ENCODE results near the gene PLCB2. TPM values are rescaled to one million over a fixed set of nuclear protein-coding genes. Genes with fewer than 3 reads are reported as not detected.

The PLCB2 gene
- polyA plus RNA-seq, 1 donor (not counting 4 experiments of a cell fraction or from before 2014, with no cell fraction given): 0.73 TPM

DNA sequence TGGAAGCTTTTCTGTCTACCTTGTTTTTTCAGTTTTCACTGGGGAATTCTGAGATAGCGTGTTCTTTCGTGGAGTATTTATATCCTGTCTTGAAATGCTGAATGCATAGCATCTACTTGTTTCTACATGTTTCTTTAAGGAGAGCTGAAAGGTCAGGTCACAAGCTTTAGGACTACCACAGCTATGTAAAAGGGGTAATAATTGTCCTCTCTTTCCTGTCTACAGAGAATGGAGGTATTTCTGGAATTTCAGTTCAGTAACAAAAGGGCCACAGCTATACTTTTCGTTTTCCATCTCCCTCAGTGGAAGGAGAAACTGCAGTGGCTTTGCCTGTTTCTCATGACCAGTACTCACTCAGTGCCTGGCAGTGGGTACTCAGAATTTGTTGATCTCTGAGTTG, 20.4 kb upstream of the PLCB2 start:
- DNase-seq (ENCODE audit: low read depth, low spot score): no peak
- no peaks in the 10 kb centered on the region for H3K27me3 ChIP-seq (ENCODE audit: control insufficient read depth, extremely low read depth, insufficient read depth, low read length)
- peaks cover 21% of the 10 kb centered on the region for H3K79me2 ChIP-seq (ENCODE audit: control insufficient read depth, insufficient read depth, low read length)
- no peak for TF ChIP-seq EZH2 (IDR thresholded peaks at IDR 0.05; ENCODE audit: low read length)
- peaks cover 2 to 10% of the 10 kb centered on the region in 2 experiments for H3K36me3 ChIP-seq (ENCODE audit: control insufficient read depth in 2 of 2, extremely low read depth in 1 of 2, insufficient read depth in 2 of 2, low read length in 2 of 2)
- H3K9ac ChIP-seq (ENCODE audit: control insufficient read depth, extremely low read depth, insufficient read depth, low read length): peak overlapping the region; percentile 31
- H3K9me1 ChIP-seq (ENCODE audit: control insufficient read depth, extremely low read depth, insufficient read depth, low read length): peaks cover 4% of the 10 kb centered on the region
- dilution Hi-C loops (cut with MboI; ENCODE audit: extremely low pct_ligation_motif_present, low sequenced_read_pairs): no loop called here
- H2AFZ ChIP-seq (ENCODE audit: control insufficient read depth, low read length): no peak overlapping the region
- H3K9me3 ChIP-seq (ENCODE audit: control insufficient read depth, low read depth, low read length): no peaks in the 10 kb centered on the region
- peak overlapping the region; percentile 70 for H3K4me2 ChIP-seq (ENCODE audit: control insufficient read depth, extremely low read depth, insufficient read depth, low read depth, low read length)
- FAIRE-seq: peak; percentile 88
- H3K4me1 ChIP-seq (ENCODE audit: control insufficient read depth, extremely low read depth, insufficient read depth, low read length): peaks cover 34% of the 10 kb centered on the region
- H4K20me1 ChIP-seq (ENCODE audit: control insufficient read depth, extremely low read depth, insufficient read depth, low read length): no peaks in the 10 kb centered on the region
- H3K4me3 ChIP-seq (ENCODE audit: control insufficient read depth in 2 of 3, extremely low read depth in 1 of 3, insufficient read depth in 2 of 3, low read depth in 1 of 3, low read length in 3 of 3): peak overlapping the region in 2 of 3 experiments; percentile 22 to 38
- peak overlapping the region; percentile 44 for H3K27ac ChIP-seq (ENCODE audit: control insufficient read depth, insufficient read depth, low read length)

GRCh38 chr15:40327457-40327856, 19.7 kb upstream of the PLCB2 start:
- dilution Hi-C loops (cut with MboI; ENCODE audit: extremely low pct_ligation_motif_present, low sequenced_read_pairs): no loop called here
- peaks cover 41% of the 10 kb centered on the region for H3K4me1 ChIP-seq (ENCODE audit: control insufficient read depth, extremely low read depth, insufficient read depth, low read length)
- H3K4me2 ChIP-seq (ENCODE audit: control insufficient read depth, extremely low read depth, insufficient read depth, low read depth, low read length): peak overlapping the region; percentile 70

More at GRCh38 chr15:40327457-40327856, 19.7 kb upstream of the PLCB2 start:
- peak overlapping the region; percentile 44 for H3K27ac ChIP-seq (ENCODE audit: control insufficient read depth, insufficient read depth, low read length)
- no peak overlapping the region for H2AFZ ChIP-seq (ENCODE audit: control insufficient read depth, low read length)
- H3K79me2 ChIP-seq (ENCODE audit: control insufficient read depth, insufficient read depth, low read length): peaks cover 21% of the 10 kb centered on the region
- no peak for TF ChIP-seq EZH2 (IDR thresholded peaks at IDR 0.05; ENCODE audit: low read length)
- TF ChIP-seq, protein P1, sequence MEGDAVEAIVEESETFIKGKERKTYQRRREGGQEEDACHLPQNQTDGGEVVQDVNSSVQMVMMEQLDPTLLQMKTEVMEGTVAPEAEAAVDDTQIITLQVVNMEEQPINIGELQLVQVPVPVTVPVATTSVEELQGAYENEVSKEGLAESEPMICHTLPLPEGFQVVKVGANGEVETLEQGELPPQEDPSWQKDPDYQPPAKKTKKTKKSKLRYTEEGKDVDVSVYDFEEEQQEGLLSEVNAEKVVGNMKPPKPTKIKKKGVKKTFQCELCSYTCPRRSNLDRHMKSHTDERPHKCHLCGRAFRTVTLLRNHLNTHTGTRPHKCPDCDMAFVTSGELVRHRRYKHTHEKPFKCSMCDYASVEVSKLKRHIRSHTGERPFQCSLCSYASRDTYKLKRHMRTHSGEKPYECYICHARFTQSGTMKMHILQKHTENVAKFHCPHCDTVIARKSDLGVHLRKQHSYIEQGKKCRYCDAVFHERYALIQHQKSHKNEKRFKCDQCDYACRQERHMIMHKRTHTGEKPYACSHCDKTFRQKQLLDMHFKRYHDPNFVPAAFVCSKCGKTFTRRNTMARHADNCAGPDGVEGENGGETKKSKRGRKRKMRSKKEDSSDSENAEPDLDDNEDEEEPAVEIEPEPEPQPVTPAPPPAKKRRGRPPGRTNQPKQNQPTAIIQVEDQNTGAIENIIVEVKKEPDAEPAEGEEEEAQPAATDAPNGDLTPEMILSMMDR (optimal IDR thresholded peaks at IDR 0.05 in 1 of 3, IDR thresholded peaks at IDR 0.05 in 1 of 3, conservative IDR thresholded peaks at IDR 0.05 in 1 of 3; ENCODE audit: extremely low read depth in 1 of 3, insufficient read depth in 2 of 3, low read length in 3 of 3): no peak
- H3K9me1 ChIP-seq (ENCODE audit: control insufficient read depth, extremely low read depth, insufficient read depth, low read length): peaks cover 4% of the 10 kb centered on the region
- H4K20me1 ChIP-seq (ENCODE audit: control insufficient read depth, extremely low read depth, insufficient read depth, low read length): no peaks in the 10 kb centered on the region
- peaks cover 0 to 10% of the 10 kb centered on the region in 2 experiments for H3K36me3 ChIP-seq (ENCODE audit: control insufficient read depth in 2 of 2, extremely low read depth in 1 of 2, insufficient read depth in 2 of 2, low read length in 2 of 2)
- peak overlapping the region; percentile 31 for H3K9ac ChIP-seq (ENCODE audit: control insufficient read depth, extremely low read depth, insufficient read depth, low read length)
- no peaks in the 10 kb centered on the region for H3K9me3 ChIP-seq (ENCODE audit: control insufficient read depth, low read depth, low read length)
- no peak for DNase-seq (ENCODE audit: low read depth, low spot score)
- no peaks in the 10 kb centered on the region for H3K27me3 ChIP-seq (ENCODE audit: control insufficient read depth, extremely low read depth, insufficient read depth, low read length)
- H3K4me3 ChIP-seq (ENCODE audit: control insufficient read depth in 2 of 3, extremely low read depth in 1 of 3, insufficient read depth in 2 of 3, low read depth in 1 of 3, low read length in 3 of 3): peak overlapping the region in 1 of 3 experiments; percentile 38
- peak; percentile 17 for FAIRE-seq

Measured in keratinocyte (primary cell).